Measurements from ENCODE around the gene SUPT5H.

GRCh38 chr19:39502640-39503417 lies 57.4 kb downstream of the SUPT5H start:
- peak; percentile 30 for TF ChIP-seq CTCF (IDR thresholded peaks at IDR 0.05; ENCODE audit: low read depth, low read length)
- TF ChIP-seq POLR2A (IDR thresholded peaks at IDR 0.05; ENCODE audit: extremely low read depth, insufficient read length) = no peak
- TF ChIP-seq, protein P1, sequence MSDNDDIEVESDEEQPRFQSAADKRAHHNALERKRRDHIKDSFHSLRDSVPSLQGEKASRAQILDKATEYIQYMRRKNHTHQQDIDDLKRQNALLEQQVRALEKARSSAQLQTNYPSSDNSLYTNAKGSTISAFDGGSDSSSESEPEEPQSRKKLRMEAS (IDR thresholded peaks at IDR 0.05; ENCODE audit: low read depth, low read length) = peak; percentile 86
- peak; percentile 75 for TF ChIP-seq MYC (IDR thresholded peaks at IDR 0.05; ENCODE audit: low read depth, low read length)
